ENCODE measurements around the gene ELAVL1.

ELAVL1 gene

GRCh38 chr19:7970716-7971448, 34.6 kb downstream of the ELAVL1 start:
- peak in 12 of 56 donors; percentile 2 to 42 (median 12) for DNase-seq

- no peak for DNase-seq
Observed at GRCh38 chr19:7969555-7969939, 35.9 kb downstream of the ELAVL1 start.

GRCh38 chr19:7968796-7969554, 36.5 kb downstream of the ELAVL1 start:
- no peak for DNase-seq

GRCh38 chr19:7968008-7968795, 37.2 kb downstream of the ELAVL1 start:
- DNase-seq = no peak

GRCh38 chr19:7965921-7966665, 39.3 kb downstream of the ELAVL1 start:
- DNase-seq = peak in 4 of 56 donors; percentile 9 to 15 (median 10)

GRCh38 chr19:7965259-7965841, 40.1 kb downstream of the ELAVL1 start:
- no peak for DNase-seq

GRCh38 chr19:7963566-7963965, 41.9 kb downstream of the ELAVL1 start:
- no peak for DNase-seq

- no peak for DNase-seq
Observed at GRCh38 chr19:7962644-7963268, 42.7 kb downstream of the ELAVL1 start.

- DNase-seq = no peak
Observed at GRCh38 chr19:7961920-7962626, 43.4 kb downstream of the ELAVL1 start.

- peak in 1 of 56 donors; percentile 13 for DNase-seq
Observed at GRCh38 chr19:7961082-7961481, 44.4 kb downstream of the ELAVL1 start.

- no peak for DNase-seq
Observed at GRCh38 chr19:7959211-7959610, 46.2 kb downstream of the ELAVL1 start.

- DNase-seq = no peak
Observed at GRCh38 chr19:7955696-7956095, 49.7 kb downstream of the ELAVL1 start.

GRCh38 chr19:7953576-7953975, 51.9 kb downstream of the ELAVL1 start:
- no peak for DNase-seq

- no peak for DNase-seq
Observed at GRCh38 chr19:7953060-7953459, 52.4 kb downstream of the ELAVL1 start.

GRCh38 chr19:7947939-7948338, 57.5 kb downstream of the ELAVL1 start:
- DNase-seq = no peak

GRCh38 chr19:7944177-7944761, 61.2 kb downstream of the ELAVL1 start:
- DNase-seq = peak in 54 of 56 donors; percentile 28 to 92 (median 76)

GRCh38 chr19:7943444-7944176, 61.8 kb downstream of the ELAVL1 start, which contains the start of gene TIMM44:
TIMM44 (minus strand) TSS chr19:7943666; CDS start chr19:7943651, 15 bp downstream.
- peak; percentile 87 to 100 (median 99) for DNase-seq

GRCh38 chr19:7942981-7943443, 62.4 kb downstream of the ELAVL1 start:
- no peak for DNase-seq
